Stimulated activated CD4-positive, alpha-beta T cell treated with anti-CD3 and anti-CD28 coated beads, Interleukin-4, amount 100 ng/mL, for 4 hours (primary cell): Measurements from ENCODE around the gene MALL.
"Not testable (repeated sequence)": the region's sequence is repeated elsewhere in the genome, so short reads cannot be mapped to it uniquely, and the experiment has no call there.

Source experiments
- DNase-seq, 2 experiments: peaks; one replicate each; pipeline ENCODE4 v3.0.0-alpha.2; 2020

MALL gene

DNA sequence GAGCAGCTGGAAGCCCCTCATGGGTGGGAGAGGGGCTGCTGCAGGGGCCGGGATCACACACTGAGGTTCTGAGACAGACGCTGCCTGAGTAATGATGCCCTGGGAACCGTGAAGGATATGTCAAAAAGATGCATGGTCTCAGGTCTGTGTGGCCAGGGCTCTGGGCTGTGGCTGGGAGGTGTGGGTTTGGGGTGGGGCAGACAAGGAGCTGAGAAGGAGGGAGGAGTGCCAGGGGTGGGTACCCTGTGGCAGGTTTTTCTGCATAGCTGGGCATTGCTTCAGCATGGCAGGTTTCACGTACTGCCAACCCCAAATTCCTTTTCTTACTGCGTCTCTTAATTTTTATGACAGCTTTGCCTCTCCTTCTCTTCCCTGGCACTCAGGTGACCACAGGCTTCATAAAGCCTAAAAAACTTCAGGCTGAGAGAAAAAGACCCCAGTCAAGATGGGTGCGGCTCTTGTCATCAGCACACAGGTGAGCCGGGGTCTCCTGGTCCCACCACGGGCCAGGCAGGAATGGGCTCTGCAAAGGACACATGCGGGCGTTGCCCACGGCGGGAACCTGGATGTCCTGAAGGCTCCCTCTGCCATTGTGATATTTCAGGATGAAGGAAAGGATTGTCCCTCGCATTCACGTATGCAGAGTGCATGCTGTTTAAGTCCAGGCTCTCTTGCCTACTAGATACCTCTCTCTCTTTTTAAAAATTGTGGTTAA, 18.0 kb downstream of the MALL start:
- no peak for DNase-seq

DNA sequence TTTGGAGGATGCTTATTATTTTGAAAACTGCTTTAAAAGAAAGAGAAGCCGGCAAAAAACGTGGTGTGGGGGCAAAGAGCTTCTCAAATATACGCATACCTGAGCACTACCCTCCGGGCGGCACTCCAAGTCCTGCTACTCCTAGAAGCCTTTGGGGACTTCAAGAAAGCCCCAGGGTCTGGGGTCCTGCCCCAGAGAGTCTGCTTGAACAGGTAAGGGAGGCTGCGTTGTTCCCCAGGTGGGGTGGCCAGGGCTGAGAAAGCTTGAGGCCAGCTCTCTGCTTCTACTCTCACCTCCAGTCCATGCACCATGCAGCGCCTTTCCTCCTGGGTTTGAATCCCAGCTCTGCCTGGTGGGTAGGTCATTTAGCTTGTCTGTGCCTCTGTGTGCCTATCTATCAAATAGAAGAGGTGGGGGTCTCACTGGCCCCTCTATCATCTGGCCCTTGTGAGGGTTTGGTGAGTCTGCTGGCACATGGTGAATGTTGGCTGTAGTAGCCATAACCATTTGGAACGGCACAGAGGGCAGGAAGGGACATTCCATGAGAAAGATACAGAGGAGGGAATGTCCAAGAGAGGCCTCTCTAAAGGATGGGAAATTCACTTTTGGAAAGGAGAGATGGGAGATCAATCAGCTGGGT, 19.5 kb downstream of the MALL start:
- no peak for DNase-seq

DNA sequence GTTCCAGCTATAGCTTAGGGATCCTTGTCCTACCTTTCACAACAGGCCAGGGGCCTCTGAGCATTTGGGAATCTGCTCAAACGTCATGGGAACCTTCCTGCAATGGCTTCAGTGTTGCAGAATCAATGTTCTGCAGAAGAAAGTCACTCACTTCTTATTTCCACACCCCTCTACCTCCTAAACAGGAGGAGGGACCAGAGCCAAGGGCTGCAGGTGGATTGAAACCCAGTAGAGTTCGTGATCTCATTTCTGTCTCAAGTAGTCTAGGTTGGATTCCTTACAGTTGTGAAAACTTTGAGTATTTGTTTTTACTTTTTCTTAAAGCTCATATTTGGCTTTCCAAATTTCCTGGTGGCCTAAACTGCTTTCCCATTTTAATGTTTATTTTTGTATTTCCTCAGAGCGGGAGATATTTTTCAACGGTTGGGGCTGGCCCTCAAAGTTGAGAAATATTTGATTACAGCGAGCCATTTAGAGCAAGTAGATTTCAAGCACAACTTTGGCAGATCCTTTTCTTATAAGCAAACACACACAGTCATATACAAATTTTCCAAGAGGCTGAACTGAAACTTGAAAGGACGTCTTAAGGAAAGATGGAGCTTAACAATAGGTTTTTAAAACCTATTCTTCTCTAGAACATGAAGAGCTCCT, 20.6 kb downstream of the MALL start:
- DNase-seq = not testable (repeated sequence)

DNA sequence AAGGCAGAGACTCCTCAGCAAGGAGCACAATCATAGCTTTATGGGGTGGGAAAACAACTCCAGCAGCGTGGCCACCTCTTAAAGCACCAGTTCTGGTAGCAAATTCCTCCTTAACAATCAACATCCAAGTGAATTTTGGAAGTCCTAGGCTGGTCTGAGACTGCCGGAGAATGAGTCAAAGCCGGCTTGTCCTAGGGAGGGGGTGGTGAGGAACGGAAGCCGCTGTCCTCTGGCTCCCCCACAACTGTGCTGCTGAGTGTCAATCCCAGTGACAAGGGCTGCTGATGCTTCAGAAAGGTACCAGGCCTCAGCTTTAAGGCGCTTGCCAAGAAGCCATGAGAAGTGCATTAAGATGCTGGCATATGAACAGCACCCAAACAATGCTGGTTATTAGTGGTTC, 21.7 kb downstream of the MALL start:
- DNase-seq = not testable (repeated sequence)

DNA sequence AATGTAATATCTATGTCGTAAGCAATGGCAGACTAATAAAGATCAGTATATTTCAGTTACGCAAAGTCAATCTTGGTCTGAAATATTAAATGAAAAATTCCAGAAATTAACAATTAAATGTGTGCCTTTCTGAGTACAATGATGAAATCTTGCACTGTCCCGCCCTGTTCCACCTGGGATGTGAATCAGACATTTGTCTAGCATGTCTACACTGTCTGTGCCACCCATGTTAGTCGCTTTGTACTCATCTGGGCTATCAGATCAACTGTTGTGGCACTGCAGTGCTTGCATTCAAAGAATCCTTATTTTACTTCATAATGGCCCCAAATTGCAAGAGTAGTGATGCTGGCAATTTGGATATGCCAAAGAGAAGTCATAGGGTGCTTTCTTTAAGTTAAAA, 25.5 kb downstream of the MALL start:
- not testable (repeated sequence) for DNase-seq

DNA sequence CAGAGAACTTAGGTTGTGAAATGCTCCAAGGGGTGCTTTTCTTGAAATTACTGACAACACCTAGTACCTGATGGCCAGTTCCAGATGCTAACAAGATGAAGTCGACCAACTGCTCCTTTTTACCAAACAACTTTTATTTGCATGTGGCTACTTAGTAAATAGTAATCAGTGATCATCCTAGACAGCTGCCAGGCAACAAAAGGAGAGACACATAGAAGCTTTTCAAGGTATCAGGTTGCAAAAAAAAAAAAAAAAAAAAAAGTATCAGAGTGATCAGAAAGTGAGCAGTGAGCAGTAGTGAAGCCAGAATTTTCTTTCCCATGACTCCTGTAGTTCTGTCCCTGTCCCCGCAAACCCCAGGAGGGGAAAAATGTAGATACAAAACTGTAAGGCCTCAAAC, 31.9 kb downstream of the MALL start:
- not testable (repeated sequence) for DNase-seq

DNA sequence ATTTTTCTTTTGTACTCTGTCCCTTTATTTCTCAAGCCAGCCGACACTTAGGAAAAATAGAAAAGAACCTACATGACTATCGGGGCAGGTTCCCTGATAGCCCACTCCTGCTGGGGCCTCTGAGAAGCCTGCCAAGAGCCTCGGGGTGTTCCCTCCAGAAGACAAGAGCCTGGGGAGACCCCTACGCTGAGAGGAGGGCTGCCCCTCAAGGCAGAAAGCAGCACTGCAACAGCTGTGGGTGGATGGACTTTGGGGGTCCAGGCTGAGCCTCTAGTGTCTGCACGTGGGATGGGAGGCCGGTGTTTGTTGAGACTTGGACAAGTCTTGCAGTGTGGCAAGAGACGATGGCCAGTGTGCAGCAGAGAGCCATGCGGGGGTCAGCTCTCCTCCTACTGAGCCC, 32.5 kb downstream of the MALL start:
- DNase-seq = not testable (repeated sequence)

DNA sequence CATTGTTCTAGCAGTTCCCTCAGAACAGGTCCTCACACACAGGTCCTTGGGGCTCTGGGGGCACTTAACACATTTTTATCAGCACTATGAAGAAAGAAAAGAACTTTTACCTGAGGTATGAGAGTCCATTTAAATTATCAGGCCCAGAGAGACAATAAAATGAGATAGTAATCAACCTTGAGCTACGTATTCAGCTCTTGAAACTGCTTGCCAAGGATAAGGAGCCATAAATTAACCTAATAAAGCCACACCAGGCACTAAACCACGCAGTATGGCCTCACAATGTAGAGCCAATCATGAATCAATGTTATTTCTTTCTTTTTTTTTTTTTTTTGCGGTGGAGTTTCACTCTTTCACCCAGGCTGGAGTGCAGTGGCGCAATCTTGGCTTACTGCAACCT, 37.5 kb downstream of the MALL start:
- not testable (repeated sequence) for DNase-seq

DNA sequence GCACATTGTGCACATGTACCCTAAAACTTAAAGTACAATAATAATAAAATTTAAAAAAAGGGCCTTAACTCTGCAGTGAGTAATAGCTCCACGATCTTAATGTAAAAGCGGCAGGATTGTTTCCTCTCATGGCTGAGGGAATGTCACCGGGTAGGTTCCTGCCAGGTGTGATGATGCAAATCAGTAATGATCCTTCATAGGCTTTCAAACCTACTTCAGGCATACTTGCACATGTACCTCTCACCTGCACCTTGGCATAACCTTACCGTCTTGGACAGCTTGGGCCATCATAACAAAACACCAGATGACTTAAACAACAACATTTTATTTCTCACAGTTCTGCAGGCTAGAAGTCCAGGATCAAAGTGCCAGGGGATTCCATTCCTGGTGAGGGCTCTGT, 39.7 kb downstream of the MALL start:
- DNase-seq = not testable (repeated sequence)

DNA sequence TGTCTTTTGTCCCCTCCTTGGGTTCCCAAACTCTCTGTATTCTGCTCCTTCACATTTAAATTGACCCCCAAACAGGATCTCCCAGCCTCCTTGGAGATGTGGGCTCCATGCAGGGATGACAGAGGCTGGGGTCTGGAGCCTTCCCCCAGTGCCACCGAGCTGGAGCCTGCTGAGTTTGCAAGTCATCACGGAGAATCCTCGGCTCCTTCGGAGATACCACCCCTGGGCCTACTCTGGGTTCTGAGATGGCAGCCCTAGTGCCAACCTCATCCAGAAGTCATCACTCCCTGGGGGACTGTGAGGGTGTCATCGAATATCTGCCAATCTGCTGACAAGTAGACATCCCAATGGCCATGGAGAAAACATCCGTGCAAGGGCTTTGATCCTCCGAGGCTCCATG, 45.8 kb downstream of the MALL start:
- DNase-seq = not testable (repeated sequence)

DNA sequence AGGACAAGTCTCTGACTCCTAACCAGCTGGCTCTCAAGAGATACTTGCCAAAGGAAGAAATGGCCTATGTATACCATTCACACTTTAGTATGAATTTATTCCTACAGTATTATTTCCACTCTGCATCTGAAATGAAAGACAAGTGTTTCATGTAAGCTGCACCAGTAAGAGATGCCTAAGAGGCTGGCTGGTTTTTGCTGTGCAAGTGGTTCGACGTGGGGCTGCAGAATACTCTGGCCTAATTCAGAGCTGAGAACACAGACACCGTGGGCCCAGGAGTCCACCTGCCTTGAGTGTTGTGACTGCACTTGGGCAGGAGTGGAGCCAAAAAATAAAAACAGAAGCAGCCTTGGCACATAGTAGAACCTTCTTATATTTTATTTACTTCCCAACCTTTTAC, 47.5 kb downstream of the MALL start:
- not testable (repeated sequence) for DNase-seq

DNA sequence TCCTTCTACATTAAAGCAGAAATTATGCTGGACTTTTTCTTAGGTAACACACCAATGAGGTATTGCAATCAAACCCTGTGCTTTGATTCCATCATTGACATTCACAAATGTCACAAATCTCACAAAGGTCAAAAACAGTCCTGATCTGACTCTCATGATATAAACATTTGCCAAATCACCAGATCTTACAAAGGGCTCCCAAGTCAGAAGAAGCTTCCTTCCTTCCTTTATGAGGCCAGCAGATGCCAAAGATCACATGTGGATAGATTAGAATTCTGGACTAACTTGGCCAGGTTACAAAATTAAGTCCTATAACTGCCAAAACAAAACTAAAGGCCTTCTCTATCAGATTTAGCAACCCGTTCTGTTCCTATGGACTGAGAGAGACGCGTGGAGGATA, 53.3 kb downstream of the MALL start:
- not testable (repeated sequence) for DNase-seq

DNA sequence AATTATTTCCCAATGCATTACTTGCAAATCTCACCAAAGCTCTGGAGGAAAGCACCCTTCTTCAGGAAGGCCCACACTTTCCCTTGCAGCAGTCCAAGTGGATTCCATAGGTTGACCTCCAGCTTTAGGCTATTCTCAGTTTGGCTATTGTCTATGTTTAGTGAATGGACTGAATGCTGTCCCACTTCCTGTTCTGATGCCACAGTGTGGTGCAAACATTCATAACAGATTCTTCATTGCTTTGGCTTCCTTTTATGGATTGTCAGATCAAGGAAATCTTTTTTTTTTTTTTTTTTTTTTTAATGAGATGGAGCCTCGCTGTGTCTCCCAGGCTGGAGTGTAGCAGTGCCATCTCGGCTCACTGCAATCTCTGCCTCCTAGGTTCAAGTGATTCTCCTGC, 55.1 kb downstream of the MALL start:
- DNase-seq = not testable (repeated sequence)

DNA sequence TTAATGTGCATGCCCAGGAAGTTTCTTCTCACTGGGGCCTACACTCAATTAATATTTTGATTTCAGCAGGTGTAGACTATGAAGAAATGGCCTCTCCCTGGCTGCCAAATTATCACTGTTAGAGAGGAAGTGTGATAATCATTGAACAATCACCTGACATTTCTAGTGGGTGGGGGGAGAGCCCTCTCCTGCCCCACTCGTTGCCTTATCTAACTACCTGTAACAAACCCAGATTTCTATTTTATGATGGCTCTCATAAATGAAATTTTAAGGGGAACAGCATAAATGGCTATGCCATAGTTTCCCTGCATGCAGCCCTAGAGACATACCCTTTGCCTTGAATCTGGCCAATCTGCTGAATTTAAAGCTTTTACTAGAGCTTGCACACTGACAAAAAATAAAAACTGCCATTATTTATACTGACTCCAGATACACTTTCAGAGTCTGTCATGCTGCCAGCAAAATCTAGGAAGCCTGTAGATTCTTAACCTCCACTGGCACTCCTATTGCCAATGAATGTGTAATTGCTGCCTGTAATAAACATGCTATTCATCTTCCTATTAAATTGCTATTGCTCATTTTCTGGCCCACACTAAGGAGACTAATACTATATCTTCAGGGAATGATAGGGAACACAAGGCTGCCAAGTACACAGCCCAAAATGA, 55.8 kb downstream of the MALL start:
- DNase-seq = not testable (repeated sequence)

DNA sequence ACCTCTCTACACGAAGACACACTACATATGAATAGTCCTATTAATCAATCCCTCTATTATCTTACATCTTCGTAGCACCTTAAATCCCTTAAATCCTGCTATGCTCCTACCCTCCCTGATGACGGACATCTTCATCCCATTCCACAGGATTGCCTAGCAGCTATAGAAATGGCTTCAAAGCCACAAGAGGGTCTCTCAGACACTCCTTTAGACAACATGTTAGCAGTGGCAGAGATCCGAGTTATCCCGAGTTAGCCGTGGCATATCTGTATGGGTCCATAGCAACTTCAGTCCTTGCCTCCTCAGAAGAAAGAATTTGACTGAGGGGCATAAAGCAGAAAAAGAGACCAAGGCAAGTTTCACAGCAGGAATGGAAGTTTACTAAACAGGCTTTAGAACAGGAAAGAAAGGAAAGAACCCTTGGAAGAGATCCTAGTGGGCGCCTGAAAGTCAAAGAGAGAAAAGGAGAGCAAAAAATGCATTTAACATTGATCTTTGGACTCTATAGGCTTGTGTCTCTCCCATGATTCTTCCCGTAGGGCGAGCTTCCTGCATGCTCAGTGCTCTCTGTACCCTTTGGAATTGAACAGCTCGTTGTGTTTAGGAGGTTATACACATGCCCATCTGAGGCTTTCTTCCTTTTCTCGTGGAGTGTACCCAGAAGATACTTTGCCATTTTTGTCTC, 56.5 kb downstream of the MALL start:
- DNase-seq = not testable (repeated sequence)

DNA sequence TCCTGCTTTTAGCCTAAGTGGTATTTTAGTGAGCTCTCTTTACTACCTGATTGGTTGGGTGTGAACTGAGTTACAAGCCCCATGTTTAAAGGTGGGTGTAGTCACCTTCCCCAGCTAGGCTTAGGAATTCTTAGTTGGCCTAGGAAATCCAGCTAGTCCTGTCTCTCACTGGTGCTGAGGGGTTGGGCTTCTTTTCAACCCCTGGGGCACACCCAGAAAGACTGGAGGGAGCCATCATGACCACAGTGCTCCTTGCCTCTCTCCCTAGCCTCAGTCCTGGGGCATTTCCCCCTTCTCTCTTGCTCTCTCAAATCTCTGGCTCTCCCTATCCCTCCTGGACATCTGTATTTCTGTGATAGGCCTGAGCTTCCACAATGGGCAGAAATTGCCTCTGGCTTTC, 57.6 kb downstream of the MALL start:
- not testable (repeated sequence) for DNase-seq

DNA sequence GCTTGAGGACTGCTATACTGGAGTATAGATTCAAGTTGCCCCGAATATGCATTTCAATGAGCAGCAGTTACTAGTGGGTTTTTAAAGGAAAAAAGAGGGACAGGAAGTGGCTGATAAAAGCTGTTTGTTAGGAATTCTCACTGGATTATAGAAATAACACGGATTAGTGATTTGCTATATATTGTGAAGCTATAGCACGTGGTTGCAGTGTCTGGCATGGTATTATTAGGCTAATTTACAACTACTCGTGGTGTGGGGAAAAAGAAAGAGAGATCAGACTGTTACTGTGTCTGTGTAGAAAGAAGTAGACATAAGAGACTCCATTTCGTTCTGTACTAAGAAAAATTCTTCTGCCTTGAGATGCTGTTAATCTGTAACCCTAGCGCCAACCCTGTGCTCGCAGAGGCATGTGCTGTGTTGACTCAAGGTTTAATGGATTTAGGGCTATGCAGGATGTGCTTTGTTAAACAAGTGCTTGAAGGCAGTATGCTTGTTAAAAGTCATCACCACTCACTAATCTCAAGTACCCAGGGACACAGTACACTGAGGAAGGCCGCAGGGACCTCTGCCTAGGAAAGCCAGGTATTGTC, 59.7 kb downstream of the MALL start:
- DNase-seq = not testable (repeated sequence)

DNA sequence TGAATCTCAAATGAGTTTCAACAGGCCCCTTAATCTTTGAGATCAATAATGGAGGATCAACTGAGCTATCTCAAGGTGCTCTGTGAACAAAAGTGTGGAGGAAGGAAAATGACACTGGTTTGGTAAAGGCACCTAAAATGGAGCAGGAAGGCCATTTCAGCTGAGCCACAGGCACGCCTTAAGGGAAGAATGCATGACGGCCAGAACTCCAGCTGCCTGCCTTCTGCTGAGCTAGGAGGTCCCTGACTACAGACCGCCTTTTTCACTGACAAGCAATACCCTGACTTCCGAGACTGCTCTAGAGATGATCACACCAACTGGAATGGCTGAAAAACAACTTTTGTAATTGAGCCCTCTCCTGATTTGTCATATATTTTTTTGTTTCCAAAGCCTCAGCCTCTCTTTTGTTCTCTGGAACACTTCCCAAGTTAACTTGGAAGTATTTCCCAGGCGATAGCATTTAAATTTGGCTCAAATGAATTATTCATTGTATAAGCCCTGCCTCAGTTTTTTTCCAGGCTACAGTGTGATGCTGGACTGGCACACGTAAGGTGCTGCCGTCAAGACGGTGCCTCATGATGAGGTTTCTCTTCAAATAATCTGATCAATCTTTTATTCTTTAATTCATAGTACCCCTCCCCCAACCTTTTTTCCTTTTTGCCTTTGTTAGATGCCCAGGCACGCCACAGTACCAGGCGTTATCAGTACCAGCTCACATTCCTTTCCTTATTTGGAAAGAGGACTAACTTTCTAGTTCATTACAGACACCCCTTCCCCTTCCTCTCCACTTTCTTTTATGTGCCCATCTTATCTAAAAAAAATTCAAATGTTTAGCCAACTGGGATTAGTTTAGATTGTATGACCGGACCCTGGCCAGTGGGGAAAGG, 60.9 kb downstream of the MALL start:
- DNase-seq = not testable (repeated sequence)

DNA sequence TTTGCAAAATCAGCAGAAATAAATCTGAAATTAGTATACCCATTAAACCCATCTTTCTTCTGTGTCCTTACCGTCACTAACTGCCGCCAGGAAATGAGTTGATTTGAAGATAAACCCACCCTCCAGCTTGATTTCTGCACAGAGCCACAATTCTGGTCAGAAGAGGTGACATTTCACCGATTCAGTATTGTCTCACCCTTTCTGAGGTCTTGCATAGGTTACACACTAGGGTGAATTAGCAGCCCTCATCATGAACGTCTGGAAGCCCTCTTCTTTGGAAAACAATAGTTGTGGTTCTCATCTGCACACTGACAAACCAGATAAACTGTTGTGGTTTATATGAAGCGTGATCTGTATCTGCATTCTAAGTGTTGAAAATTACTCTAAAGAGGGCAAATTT, 61.9 kb downstream of the MALL start:
- not testable (repeated sequence) for DNase-seq

DNA sequence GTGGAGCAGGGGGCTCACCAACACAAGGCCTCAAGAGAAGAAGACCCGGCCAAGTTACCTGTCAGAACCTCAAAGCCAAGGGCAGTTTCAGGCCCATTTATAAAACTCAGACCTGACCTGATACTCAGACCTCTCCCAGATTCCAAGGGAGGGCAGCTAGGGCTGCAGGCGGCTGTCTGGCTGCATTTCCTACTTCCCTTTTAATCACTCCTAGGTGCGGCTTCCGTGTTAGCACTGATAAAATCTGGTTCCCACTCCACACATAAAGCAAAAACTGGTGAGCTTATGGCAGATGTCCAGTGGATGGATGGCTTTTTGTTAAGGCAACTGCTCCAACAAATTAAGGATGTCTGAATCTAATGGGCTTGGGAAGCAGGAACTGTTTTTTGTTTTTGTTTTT, 63.5 kb downstream of the MALL start:
- DNase-seq = not testable (repeated sequence)

DNA sequence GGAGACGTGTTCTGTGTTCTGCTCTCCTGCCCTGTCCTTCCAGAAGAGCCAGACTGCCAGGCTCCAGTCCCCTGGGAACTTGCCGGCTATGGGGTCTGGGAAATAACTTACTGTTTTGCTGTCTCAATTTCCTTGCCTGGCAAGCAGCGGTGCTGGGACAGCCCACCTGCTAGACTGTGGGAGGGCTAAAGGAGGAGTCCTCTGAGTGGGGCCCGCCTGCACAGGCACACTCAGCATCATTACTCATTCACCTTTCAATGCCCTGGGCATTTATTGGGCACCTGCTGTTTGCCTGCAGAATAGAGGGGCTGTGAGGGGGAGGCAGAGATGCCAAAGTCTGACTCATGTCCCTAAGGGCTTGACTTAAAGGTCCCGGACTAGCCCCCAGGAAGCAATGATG, 65.4 kb downstream of the MALL start:
- DNase-seq = not testable (repeated sequence)
